Tibial nerve (tissue), 3 donors: ENCODE measurements around the gene HID1.

Source experiments
- POLR2A ChIP-seq, 2 donors: fragments of 450-650 bp; IDR thresholded peaks; one replicate each; pipeline ENCODE4 v1.6.1; 2017; ENCODE audit warnings: antibody characterized with exemption in 2 of 2, mild to moderate bottlenecking in 2 of 2, moderate library complexity in 2 of 2
- TF ChIP-seq, protein P1 (sequence below), 5 experiments: fragments of 200-600 bp in 3 of 5; fragments of 450-650 bp in 2 of 5; sonication (generic) in 3 of 5; IDR thresholded peaks; one replicate each; pipeline ENCODE4 v1.5.1; 2016 to 2019; ENCODE audit warnings: antibody characterized with exemption in 5 of 5, mild to moderate bottlenecking in 3 of 5, moderate library complexity in 2 of 5

DNA sequence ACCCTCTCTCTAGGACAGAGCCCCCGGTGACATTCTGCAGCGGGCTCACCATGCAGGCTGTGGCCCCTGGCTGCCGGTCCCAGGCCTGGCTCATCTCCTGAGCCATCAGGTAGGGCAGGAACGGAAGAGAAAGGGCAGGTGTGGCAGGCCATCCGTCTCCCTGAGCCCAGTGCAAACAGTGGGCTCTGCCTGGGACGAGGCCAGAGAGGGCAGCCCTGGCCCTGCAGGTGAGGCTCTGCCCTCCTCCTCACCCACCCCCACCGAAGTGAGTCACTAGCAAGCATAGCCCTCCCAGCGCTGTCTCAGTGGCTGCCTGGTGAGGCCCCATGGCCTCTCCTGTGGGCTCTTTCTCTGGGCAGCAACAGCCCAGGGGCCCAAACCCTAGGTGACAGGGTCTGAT is 22.4 kb downstream of the HID1 start:
- TF ChIP-seq POLR2A (IDR thresholded peaks at IDR 0.05): no peak
- TF ChIP-seq, protein P1, sequence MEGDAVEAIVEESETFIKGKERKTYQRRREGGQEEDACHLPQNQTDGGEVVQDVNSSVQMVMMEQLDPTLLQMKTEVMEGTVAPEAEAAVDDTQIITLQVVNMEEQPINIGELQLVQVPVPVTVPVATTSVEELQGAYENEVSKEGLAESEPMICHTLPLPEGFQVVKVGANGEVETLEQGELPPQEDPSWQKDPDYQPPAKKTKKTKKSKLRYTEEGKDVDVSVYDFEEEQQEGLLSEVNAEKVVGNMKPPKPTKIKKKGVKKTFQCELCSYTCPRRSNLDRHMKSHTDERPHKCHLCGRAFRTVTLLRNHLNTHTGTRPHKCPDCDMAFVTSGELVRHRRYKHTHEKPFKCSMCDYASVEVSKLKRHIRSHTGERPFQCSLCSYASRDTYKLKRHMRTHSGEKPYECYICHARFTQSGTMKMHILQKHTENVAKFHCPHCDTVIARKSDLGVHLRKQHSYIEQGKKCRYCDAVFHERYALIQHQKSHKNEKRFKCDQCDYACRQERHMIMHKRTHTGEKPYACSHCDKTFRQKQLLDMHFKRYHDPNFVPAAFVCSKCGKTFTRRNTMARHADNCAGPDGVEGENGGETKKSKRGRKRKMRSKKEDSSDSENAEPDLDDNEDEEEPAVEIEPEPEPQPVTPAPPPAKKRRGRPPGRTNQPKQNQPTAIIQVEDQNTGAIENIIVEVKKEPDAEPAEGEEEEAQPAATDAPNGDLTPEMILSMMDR (IDR thresholded peaks at IDR 0.05): no peak
